HG02885 (cell line): ENCODE measurements around the gene AGXT2.
A peak's percentile ranks its signal among the peaks of the same experiment; 100 is the strongest.
"Not testable (repeated sequence)": the region's sequence is repeated elsewhere in the genome, so short reads cannot be mapped to it uniquely, and the experiment has no call there.

Source experiments
- ATAC-seq: cut with Tn5 transposase; IDR thresholded peaks from one replicate; pipeline ENCODE4 v1.9.1; 2021; ENCODE audit warnings: mild to moderate bottlenecking; ENCODE audit not compliant: unreplicated experiment, poor library complexity

The AGXT2 gene

DNA sequence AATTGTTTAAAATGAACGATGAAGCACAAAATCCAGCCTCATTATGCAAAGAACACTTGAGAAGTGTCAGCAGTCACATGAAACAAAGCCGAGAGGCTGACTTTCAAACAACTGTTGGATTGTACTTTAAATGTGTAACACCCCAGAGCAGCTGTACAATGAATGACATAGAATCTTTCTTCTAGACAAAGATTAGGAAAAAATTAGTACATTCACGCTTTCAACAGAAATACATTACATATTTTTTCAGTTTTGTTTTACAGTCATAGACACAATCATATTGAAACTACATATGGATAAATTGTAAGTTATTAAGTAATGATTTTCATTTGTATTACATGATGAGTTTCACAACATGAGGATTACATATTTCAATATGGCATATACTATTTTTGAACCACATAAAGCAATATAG, 10.6 kb upstream of the AGXT2 start:
- ATAC-seq, result peak; percentile 80

DNA sequence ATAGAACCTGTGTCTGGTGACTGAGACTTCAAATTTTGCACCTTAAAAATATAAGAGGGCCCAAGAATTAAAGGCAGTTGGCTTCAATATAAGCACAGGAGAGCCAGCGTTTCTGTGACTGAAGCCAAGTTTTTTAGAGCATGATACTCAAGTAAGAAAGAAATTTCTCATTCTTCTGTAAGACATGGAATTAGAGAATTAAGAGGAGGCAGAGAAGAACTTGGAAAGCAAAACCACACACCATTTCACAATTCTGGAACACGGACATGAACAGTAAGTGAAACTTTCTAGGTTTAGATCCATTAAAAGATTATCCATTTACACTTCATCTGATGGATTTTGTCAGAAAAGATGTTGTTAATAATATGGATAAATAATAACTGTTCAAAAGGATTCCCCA, 8.9 kb upstream of the AGXT2 start:
- ATAC-seq, result no peak

DNA sequence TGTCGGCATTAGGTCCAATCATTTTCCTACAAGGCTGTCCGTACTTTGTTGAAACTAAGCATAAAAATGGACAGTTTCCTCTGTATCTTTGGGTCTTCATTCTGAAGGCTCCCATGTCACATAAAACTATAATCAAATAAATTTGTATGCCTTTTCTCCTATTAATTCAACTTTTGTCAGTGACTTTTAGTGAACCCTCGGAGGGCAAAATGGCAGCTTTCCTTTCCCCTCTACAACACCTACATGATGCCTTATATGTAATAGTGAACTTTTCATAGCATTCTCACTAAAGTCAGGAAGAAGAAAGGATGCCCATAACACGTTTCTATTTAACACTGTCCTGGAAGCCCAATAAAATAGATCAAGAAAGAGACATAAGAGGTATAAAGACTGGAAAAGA, 5.1 kb upstream of the AGXT2 start:
- no peak for ATAC-seq

DNA sequence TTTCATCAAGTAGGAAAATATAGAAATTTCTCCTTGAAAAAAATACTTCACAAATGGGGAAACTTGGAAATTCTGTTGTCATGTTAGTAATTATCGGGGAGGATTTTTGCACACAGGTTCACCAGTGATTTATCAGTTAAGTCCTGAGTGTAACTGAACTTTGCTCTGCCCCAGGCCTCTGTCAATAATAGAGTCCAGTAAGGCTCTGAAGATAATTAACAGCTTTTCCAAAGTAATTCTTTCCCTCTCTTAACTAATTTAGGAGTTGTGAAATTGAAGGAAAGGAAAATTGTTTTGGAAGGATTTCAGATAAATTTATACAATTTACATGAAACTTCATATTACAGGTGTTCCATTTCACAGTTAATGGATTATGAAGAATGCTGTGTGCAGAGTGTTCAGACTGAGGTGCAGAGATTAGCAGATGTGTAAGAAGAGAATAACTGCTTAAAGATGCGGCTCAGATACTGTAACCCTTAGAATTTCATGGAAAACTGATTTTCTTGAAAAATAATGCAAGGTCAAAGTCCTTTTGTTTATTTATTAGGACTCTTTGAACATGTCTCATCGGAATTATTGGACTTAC, 2.9 kb upstream of the AGXT2 start:
- no peak for ATAC-seq

DNA sequence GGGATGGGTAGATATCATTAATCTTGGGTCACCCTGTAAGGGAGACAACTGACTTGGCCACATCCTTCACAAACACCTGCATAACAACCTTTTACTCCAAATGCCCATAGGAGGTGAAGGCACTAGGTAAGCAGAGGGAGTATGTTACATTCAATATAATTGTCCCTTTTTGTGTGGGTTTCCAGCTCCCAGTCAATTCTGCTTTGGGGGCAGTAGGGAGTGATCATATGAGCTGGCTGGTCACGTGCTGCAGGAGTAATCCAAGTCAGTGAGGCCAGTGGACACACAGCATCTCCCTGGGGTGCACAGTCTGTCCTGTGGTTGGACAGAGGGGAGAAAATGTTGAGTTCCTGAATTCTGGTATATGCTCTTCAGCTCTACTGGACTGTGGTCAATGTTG, 1.2 kb upstream of the AGXT2 start:
- no peak for ATAC-seq

DNA sequence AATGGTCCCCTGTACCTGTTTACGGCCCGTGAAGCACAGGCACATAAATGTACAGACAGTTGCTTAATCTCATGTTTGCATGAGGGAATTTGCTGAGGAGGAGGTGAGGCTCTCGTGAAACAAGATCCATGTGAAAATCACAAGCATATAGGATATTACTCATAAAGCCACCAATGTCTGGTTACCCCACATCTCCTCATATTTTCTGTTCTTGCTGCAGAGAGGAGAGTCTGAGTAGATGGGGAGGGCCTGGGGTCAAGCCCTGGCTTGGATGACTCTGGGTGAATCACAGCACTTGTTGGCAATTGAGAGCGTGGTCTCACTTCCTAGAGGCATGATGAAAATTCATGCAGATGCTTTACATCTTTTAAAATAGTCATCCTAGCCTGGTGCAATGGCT, 975 bp downstream of the AGXT2 start:
- no peak for ATAC-seq

DNA sequence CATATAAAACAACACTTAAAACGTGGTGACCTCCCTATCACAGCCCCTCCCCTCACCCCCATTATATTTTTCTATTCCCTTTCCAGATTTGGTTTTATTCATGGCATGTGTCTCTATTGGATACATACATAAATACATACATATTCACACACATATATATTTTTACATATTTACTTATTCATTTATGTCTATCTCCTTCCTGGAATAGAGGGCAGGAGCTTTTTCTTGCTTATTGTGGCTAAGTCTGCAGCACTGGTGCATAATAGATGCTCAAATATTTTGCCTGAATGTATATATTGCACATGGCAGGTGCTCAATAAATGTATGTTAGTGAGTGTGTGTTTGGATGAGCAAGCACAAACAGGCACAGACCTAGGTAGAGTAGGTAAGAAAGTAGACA, 2.5 kb downstream of the AGXT2 start:
- ATAC-seq, result no peak

DNA sequence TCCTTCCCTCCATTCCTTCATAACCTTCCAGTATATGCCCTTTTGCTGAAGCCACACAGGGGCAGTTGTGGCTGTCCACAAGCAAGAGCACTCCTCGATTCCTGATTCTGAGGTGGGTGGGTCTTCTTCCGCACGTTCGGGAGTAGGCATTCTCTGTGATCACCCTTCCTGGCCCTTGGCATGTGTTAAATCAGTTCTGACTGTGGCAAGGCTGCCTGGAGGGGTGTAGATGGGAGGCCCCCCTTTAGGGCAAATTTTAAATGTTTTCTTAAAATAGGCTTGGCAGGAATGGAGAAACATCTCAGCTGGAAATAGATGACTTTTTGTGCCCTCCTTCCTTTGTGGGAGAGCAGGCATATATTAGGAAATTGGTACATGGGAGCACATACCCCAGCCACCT, 3.1 kb downstream of the AGXT2 start:
- ATAC-seq, result no peak

DNA sequence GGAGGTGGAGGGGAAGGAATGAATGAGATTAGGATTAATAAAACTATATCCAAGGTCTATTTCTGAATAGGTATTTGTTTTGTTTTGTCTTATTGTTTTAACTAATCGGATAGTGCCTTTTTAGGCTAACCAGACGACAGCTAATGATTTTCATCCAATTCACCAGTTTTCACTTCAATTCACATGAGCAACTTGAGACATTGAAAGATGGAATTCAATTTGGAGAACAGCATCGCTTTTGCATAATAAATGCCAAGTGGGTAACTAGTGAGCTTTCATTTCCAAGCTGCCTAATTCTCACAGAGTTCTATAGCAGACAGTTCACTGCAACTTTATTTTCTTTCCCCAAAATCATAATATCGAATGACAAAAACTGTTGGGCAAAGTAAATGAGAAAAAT, 5.0 kb downstream of the AGXT2 start:
- no peak for ATAC-seq

DNA sequence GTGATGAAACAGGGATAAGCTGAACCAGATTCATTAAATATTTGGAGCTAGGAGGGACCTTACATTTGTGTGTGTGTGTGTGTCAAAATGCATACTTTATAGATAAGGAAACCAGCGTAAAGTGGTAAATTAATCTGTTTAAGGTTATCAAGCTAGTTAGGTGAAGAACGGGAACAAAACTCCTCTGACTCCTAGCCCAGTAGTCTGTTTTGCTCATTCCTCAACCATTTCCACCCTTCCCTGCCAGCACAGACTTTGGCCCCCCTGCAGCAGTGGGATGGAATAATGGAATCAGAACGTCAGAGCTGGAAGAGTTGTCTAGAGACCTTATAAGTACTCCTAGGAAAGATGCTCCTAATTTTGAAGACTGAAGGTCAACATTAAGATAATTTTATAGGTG, 6.5 kb downstream of the AGXT2 start:
- ATAC-seq, result no peak

DNA sequence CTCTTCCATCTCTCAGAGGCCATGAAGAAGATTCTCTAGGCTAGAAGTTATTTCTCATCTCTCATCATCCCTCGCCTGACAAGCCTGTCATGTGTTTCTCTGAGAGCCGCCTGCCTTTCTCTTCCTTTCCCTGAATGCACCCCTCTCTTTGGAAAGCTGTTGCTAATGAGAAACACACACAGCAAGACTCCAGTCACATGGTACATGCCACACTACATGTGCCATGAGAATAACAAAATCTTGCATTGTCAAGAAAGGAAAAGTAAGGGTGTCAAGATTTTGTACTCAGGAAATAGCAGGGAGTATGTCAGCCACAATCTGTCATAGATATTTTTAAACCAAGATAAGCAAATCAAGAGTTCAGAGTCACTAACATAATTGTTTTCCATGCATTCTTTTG, 8.9 kb downstream of the AGXT2 start:
- ATAC-seq, result no peak

DNA sequence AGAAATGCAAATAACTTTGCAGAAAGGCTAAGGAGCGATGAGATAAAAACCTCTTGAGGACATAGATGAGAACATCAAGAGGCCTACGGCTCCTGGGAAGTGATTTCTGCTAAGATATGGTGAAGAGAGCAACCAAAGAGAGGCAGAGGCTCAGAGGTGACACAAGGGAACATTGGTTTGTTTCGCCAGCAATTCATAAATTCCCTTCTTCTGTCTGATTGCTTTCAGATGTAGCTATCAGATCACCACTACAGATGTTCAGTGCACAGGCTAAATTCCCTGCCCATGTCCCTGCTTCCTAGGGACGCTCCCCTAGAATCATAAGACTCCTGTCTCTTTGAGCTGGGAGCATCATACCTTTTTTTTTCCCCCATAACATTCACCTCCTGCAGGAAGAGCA, 11.2 kb downstream of the AGXT2 start:
- no peak for ATAC-seq

DNA sequence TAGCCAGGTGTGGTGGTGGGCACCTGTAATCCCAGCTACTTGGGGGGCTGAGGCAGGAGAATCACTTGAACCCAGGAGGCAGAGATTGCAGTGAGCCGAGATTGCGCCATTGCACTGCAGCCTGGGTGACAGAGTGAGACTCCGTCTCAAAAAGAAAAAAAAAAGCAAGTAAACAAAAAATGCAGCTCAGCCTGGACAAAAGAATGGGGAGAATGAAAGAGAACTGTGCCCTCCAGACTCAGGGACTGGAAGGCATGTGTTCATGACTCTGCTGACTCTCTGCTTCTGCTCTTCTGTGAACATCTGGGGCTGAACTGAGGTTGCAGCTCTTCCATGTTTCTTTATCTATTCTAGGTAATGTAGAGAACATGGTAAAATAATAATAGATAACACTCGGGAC, 11.8 kb downstream of the AGXT2 start:
- not testable (repeated sequence) for ATAC-seq

DNA sequence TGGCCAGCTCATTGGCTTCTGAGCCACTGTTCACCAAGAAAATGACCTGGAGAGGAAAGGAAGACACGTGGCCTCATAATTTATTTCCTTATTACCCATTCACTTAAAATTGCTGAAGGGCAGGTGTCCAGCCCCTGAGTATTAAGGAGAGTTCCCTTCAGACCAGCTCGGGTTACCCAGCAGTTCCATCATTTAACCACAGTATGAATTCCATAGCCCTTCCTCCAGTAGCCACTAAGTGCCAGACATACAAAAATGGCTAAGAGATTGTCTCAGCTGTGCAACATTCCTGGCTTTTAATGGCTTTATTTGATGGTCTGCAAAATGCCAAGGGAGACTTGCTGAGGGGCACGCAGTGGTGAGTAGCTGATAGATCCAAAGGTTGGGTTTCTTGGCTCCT, 12.5 kb downstream of the AGXT2 start:
- ATAC-seq, result no peak

DNA sequence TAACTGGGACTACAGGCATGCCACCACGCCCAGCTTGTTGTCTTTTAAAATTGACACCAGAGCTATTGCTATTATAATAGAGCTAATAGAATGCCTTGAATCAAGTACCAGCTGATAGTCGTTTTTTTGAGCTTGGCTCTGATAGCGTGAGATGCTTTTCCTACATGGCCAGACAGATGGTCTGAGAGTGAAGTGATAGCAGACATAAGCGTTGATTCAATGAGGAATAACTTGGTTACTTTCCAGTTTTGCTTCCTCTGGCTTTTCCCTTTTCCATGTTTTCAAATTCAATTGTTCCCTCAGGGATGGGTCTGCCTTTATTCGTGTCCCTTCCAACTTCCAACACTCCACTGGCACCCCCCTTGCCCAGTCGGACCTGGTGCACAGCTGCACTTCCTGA, 15.4 kb downstream of the AGXT2 start:
- no peak for ATAC-seq

DNA sequence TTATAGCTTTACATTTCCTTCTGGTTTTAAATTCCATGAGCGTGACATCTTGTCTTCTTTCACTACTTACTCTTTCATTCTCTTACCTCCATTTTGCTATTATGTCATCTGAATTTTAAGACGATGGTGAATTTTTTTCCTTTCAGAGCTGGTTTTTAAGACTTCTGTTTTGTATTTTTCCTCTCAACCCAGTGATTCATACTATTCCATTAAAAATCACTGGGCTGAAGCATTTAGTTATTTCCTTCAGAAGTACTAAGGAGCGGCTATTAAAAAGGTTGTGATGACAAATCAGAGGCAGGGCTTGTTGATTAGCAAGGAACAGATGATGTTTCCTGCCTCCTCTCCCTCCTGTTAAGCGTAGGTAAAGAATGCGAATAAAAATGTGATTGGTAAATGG, 16.5 kb downstream of the AGXT2 start:
- ATAC-seq, result no peak

DNA sequence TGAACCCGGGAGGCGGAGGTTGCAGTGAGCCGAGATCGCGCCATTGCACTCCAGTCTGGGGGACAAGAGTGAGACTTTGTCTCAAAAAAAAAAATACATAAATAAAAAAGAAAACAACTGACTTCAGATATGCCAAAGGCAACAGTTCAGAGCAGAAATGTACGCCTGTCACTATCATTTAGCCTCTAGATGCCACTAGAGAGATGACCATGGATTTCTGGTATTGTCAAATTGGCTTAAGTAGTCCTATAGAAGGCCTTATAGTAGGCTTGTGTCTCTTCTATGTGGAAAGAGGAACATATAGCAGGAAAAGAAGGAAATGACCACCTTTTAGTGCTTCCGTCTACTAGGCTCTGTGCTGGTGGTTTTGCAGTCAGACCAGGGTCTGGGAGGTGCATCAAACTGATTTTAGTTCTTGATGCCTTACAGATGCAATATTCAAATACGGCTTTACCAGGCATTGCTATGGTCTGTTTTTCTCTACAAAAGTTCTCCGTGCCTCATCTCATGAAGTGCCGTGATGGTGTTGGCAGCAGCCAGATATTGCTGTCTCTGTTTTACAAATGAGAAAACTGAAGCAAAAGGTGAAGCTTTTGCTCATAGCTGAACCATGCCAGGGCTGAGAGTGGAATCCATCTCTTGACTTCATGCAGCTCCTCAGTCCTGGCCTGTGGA, 17.2 kb downstream of the AGXT2 start:
- no peak for ATAC-seq

DNA sequence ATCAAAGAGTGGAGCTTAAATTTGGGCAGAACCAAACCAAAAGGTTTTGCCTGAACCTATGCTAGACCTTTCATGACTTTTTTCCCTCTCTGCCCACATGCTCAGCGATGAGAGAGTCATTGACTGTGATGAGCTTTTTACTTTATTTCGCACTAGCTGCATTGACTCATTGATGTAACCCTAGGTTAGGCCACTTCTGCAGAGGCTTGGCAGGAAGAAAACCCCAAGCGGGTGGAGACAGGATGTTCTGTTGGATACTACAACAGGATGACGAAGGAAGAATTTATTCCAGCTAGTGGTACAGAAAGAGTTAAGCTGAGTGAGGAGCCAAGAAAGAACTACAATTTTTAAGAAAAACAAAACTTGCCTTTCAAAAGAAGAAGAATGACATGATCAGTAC, 18.4 kb downstream of the AGXT2 start:
- no peak for ATAC-seq

DNA sequence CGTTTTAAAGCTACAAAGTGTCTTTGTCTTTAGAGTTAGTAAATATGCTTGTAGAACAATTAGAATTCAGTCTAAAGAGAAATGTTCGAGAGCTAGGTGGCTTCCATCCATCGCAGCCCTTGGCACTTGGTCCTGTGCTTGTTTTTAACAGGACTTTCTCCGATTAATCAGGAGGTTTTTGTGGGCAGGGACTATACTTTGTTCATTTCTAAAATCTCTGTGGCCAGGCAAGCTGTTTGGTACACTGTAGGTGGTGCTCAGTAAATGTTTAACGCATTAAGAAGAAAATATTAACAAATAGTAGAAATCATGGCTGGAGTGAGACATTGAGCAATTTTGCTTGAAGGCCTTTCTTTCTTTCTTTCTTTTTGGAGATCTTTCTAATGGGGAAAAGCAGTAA, 20.8 kb downstream of the AGXT2 start:
- ATAC-seq, result no peak

DNA sequence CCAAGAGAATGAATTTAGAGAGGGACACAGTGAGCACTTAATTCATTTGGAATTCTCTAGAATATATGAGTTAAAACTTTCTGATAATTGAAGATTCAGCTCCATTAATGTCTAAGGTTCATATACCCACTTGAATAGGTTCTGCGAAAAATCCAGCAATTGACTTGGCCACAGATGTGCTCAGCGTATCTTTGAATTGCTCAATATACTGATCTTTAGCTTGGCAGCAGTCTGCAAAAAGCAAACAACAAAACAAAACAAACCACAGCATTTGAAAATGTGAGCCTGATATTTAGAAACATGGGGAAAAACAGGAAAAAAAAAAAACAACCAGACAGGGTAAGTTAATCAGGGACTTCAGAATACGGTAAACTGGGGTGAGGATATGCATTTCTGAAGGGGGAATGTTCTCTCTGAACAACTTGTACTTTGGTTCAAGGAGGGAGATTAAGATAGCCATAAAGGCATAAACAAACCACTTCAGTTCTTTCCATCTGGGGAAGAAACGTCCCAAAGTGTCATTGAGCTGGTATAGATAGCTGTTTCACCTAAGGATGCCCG, 21.4 kb downstream of the AGXT2 start:
- ATAC-seq, result no peak

DNA sequence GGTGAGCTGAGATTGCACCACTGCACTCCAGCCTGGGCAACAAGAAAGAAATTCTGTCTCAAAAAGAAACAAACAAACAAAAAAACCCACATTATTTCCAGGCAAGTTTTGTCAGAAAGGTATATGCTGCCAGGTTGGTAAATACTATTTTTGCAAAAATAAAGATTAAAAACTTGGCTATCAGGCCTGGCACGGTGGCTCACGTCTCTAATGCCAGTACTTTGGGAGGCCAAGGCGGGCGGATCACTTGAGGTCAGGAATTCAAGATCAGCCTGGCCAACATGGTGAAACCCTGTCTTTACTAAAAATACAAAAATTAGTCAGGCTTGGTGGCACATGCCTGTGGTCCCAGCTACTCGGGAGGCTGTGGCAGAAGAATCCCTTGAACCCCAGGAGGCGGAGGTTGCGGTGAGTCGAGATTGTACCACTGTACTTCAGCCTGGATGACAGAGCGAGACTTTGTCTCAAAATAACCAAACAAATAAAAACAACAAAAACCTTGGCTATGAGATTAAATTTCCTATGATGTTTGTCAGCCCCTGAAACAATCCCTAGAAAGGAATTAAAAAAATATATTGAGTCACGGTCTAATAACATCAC, 22.7 kb downstream of the AGXT2 start:
- ATAC-seq, result no peak
